ENCODE data around the gene AKR7A2.

DNA sequence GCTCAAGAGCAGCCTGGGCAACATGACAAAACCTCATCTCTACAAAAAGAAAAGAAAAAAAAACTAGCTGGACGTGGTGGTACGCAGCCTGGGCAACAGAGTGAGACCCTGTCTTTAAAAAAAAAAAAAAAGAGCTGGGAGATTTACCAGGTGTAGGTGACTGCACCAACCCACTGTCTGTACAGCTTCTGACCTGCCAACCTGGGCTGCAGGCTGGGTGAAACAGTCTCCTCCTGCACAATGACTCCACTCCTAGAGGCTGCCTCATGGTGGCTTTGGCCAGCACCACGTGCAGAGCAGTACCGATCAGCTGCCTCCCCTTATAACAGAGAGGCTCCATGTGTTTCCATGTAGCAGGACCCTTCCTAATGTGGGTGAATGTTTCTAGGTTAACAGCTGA is 56.7 kb downstream of the AKR7A2 start:
- TF ChIP-seq POLR2AphosphoS5 (IDR thresholded peaks at IDR 0.05): no peak
- TF ChIP-seq CTCF (IDR thresholded peaks at IDR 0.05): no peak
- no peak for TF ChIP-seq POLR2A (IDR thresholded peaks at IDR 0.05)
